Transverse colon (tissue), 3 donors: ENCODE measurements around the gene TRAIP.

Source experiments
- EP300 ChIP-seq: sonication (generic); formaldehyde crosslinking; IDR thresholded peaks from one replicate; pipeline ENCODE4 v1.6.1; 2017; ENCODE audit warnings: antibody characterized with exemption, low read depth
- POLR2A ChIP-seq: fragments of 450-650 bp; IDR thresholded peaks from one replicate; pipeline ENCODE4 v1.6.1; 2016; ENCODE audit warnings: antibody characterized with exemption, mild to moderate bottlenecking, moderate library complexity
- TF ChIP-seq, protein P1 (sequence below), 5 experiments: fragments of 200-600 bp in 3 of 5; fragments of 450-650 bp in 2 of 5; sonication (generic) in 3 of 5; IDR thresholded peaks; 1 replicate in 2 of 5; 2 replicates in 3 of 5; pipeline ENCODE4 v1.5.1; 2016 to 2017; ENCODE audit warnings: antibody characterized with exemption in 5 of 5, inconsistent platforms in 3 of 5, mild to moderate bottlenecking in 2 of 5, moderate library complexity in 1 of 5

DNA sequence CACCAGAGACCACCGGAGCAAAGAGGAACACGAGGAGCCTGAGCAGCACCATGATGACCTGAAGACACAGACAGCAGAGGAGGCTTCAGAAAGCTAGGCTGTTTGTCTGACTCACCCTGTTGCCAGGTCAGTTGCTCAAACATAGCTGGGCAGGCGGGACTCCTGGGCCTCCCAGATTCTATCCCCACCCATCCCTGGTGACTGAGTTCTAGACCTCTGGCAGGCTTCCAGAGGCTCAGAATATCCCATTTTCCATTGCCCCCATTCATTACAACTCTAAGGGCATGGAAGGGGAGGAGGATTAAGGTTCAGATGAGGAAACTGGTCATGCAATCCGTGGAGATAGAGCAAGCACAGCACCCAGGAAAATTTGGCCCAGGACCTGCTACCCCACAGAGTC lies 56.6 kb downstream of the TRAIP start, which contains the start of gene CDHR4:
- TF ChIP-seq, protein P1, sequence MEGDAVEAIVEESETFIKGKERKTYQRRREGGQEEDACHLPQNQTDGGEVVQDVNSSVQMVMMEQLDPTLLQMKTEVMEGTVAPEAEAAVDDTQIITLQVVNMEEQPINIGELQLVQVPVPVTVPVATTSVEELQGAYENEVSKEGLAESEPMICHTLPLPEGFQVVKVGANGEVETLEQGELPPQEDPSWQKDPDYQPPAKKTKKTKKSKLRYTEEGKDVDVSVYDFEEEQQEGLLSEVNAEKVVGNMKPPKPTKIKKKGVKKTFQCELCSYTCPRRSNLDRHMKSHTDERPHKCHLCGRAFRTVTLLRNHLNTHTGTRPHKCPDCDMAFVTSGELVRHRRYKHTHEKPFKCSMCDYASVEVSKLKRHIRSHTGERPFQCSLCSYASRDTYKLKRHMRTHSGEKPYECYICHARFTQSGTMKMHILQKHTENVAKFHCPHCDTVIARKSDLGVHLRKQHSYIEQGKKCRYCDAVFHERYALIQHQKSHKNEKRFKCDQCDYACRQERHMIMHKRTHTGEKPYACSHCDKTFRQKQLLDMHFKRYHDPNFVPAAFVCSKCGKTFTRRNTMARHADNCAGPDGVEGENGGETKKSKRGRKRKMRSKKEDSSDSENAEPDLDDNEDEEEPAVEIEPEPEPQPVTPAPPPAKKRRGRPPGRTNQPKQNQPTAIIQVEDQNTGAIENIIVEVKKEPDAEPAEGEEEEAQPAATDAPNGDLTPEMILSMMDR (IDR thresholded peaks at IDR 0.05), result no peak
- no peak for TF ChIP-seq EP300
- TF ChIP-seq POLR2A, result no peak
